ENCODE results near the gene TMEM184A.
A peak's percentile ranks its signal among the peaks of the same experiment; 100 is the strongest.

Gene TMEM184A

GRCh38 chr7:1555813-1556543 is at the start of gene TMEM184A:
TSS of gene TMEM184A (minus strand) at chr7:1556205. CDS start at chr7:1555484, 721 bp downstream.
- peak; percentile 48 for DNase-seq

- no peak for DNase-seq
These were observed 48.4 kb upstream of the TMEM184A start for GRCh38 chr7:1604383-1604782.

- DNase-seq, result no peak
These were observed 47.6 kb upstream of the TMEM184A start for GRCh38 chr7:1603346-1604225.

- no peak for DNase-seq
These were observed 46.4 kb upstream of the TMEM184A start for GRCh38 chr7:1602386-1602785.

GRCh38 chr7:1601956-1602355 is 46.0 kb upstream of the TMEM184A start:
- no peak for DNase-seq

- DNase-seq, result no peak
These were observed 43.8 kb upstream of the TMEM184A start for GRCh38 chr7:1599640-1600395.

- no peak for DNase-seq
These were observed 43.1 kb upstream of the TMEM184A start for GRCh38 chr7:1598961-1599639.

GRCh38 chr7:1598286-1598685 is 42.3 kb upstream of the TMEM184A start:
- DNase-seq, result no peak

GRCh38 chr7:1597791-1598190 is 41.8 kb upstream of the TMEM184A start:
- no peak for DNase-seq

- DNase-seq, result no peak
These were observed 41.2 kb upstream of the TMEM184A start for GRCh38 chr7:1597066-1597760.

- no peak for DNase-seq
These were observed 40.4 kb upstream of the TMEM184A start for GRCh38 chr7:1596181-1597043.

- DNase-seq, result no peak
These were observed 39.6 kb upstream of the TMEM184A start for GRCh38 chr7:1595636-1596035.

- no peak for DNase-seq
These were observed 39.0 kb upstream of the TMEM184A start for GRCh38 chr7:1595027-1595426.

GRCh38 chr7:1593904-1594421 is 38.0 kb upstream of the TMEM184A start:
- DNase-seq, result no peak

- DNase-seq, result no peak
These were observed 37.3 kb upstream of the TMEM184A start for GRCh38 chr7:1593091-1593866.

GRCh38 chr7:1592299-1592871 is 36.4 kb upstream of the TMEM184A start:
- DNase-seq, result no peak

GRCh38 chr7:1591876-1592275 is 35.9 kb upstream of the TMEM184A start:
- no peak for DNase-seq

- no peak for DNase-seq
These were observed 35.4 kb upstream of the TMEM184A start for GRCh38 chr7:1591396-1591795.

- no peak for DNase-seq
These were observed 34.9 kb upstream of the TMEM184A start for GRCh38 chr7:1590887-1591286.

- DNase-seq, result no peak
These were observed 34.5 kb upstream of the TMEM184A start for GRCh38 chr7:1590476-1590875.
